Right renal pelvis (tissue), 4 donors: ENCODE data around the gene DMRTC2. TPM values are rescaled to one million over a fixed set of nuclear protein-coding genes. Genes with fewer than 3 reads are reported as not detected.

Experiments
- DNase-seq, 4 donors: peaks; one replicate each; pipeline ENCODE4 v3.0.0-alpha.2; 2013; ENCODE audit warnings: low read depth in 4 of 4, low spot score in 3 of 4, missing footprints in 1 of 4
- polyA plus RNA-seq, 4 donors: library from polyadenylated mRNA; unstranded; fragments of 120-200 nt; gene quantifications; one replicate each; pipeline ENCODE4 v1.2.1, GENCODE V29; 2013; ENCODE audit not compliant: insufficient read length in 4 of 4

DMRTC2 gene
- polyA plus RNA-seq, 4 donors, result 0.19 TPM; not detected in 3

- no peak for DNase-seq
These were observed 43.0 kb downstream of the DMRTC2 start for GRCh38 chr19:41887711-41888382.

GRCh38 chr19:41888926-41889325 is 44.1 kb downstream of the DMRTC2 start:
- DNase-seq, result no peak

GRCh38 chr19:41889896-41890295 is 45.1 kb downstream of the DMRTC2 start:
- DNase-seq, result no peak

- no peak for DNase-seq
These were observed 46.1 kb downstream of the DMRTC2 start for GRCh38 chr19:41890936-41891335.

- DNase-seq, result no peak
These were observed 47.5 kb downstream of the DMRTC2 start for GRCh38 chr19:41892173-41892902.

- DNase-seq, result no peak
These were observed 49.1 kb downstream of the DMRTC2 start for GRCh38 chr19:41893899-41894298.

- DNase-seq, result no peak
These were observed 49.5 kb downstream of the DMRTC2 start for GRCh38 chr19:41894350-41894749.

- no peak for DNase-seq
These were observed 51.1 kb downstream of the DMRTC2 start for GRCh38 chr19:41895745-41896580.

GRCh38 chr19:41896581-41896942 is 51.7 kb downstream of the DMRTC2 start:
- DNase-seq, result no peak

- no peak for DNase-seq
These were observed 52.3 kb downstream of the DMRTC2 start for GRCh38 chr19:41897181-41897580.

- DNase-seq, result no peak
These were observed 53.0 kb downstream of the DMRTC2 start for GRCh38 chr19:41897820-41898219.

GRCh38 chr19:41898235-41898634 is 53.4 kb downstream of the DMRTC2 start:
- DNase-seq, result no peak

Other genes starting within 250 kb of the DMRTC2 start
- under 1 TPM in 1 of 4 donors, not detected in 3; 0.16 TPM for gene CEACAM4, start 218.0 kb upstream of the DMRTC2 start, polyA plus RNA-seq
- gene CEACAM7, start 156.8 kb upstream of the DMRTC2 start, polyA plus RNA-seq, result not detected
- under 1 TPM; 0.04 to 0.40 (median 0.07) TPM for gene CEACAM5, start 136.4 kb upstream of the DMRTC2 start, polyA plus RNA-seq
- under 1 TPM; 0.12 to 0.34 (median 0.14) TPM for gene CEACAM6, start 89.5 kb upstream of the DMRTC2 start, polyA plus RNA-seq
- gene CEACAM3, start 48.5 kb upstream of the DMRTC2 start, polyA plus RNA-seq, result under 1 TPM in 1 of 4 donors, not detected in 3; 0.06 TPM
- gene LYPD4, start 359 bp upstream of the DMRTC2 start, polyA plus RNA-seq, result under 1 TPM in 1 of 4 donors, not detected in 3; 0.08 TPM
- 1,000 to 10,000 TPM; 1,099 to 1,885 (median 1,269) TPM for gene RPS19, start 15.2 kb downstream of the DMRTC2 start, polyA plus RNA-seq
- 1 to 10 TPM; 1.0 to 1.4 (median 1.2) TPM for gene CD79A, start 32.2 kb downstream of the DMRTC2 start, polyA plus RNA-seq
- gene ARHGEF1, start 38.1 kb downstream of the DMRTC2 start, polyA plus RNA-seq, result 10 to 100 TPM; 39.1 to 59.6 (median 47.1) TPM
- gene ERFL, start 83.4 kb downstream of the DMRTC2 start, polyA plus RNA-seq, result under 1 TPM in 3 of 4 donors, not detected in 1; 0.08 to 0.12 (median 0.12) TPM
- 100 to 1,000 TPM in 1 of 4 donors, 10 to 100 TPM in 3; 48.1 to 103 (median 66.2) TPM for gene RABAC1, start 114.3 kb downstream of the DMRTC2 start, polyA plus RNA-seq
- gene ATP1A3, start 149.2 kb downstream of the DMRTC2 start, polyA plus RNA-seq, result under 1 TPM; 0.13 to 0.87 (median 0.32) TPM
- gene GRIK5, start 225.2 kb downstream of the DMRTC2 start, polyA plus RNA-seq, result 10 to 100 TPM; 21.5 to 26.9 (median 22.8) TPM
- gene ZNF574, start 231.1 kb downstream of the DMRTC2 start, polyA plus RNA-seq, result 10 to 100 TPM; 14.0 to 18.2 (median 14.7) TPM